GM12878 (cell line): Measurements from ENCODE around the gene PLCB2. TPM values are rescaled to one million over a fixed set of nuclear protein-coding genes. Genes with fewer than 3 reads are reported as not detected.
A peak's percentile ranks its signal among the peaks of the same experiment; 100 is the strongest.

Experiments
- ATAC-seq: fragments of 200-7000 bp; cut with Tn5 transposase; 3 replicates; pipeline ENCODE4 v1.9.1; 2020; ENCODE audit warnings: mild to moderate bottlenecking, moderate library complexity
- BruUV-seq: library from RNA; stranded (reverse); fragments of 400-500 nt; replicated peaks from 2 replicates; lab custom pipeline; 2021; lab: Mats Ljungman, UMichigan
- CTCF ChIA-PET: fragments of 300-600 bp; sonication (Branson Sonifier 250); formaldehyde crosslinking; extraction: SDS; loops from one replicate; lab custom pipeline; 2021; ENCODE audit warnings: inconsistent platforms; lab: Yijun Ruan, JAX
- POLR2A ChIA-PET: fragments of 350-600 bp; formaldehyde crosslinking; extraction: SDS; loops from one replicate; lab custom pipeline; 2021; ENCODE audit warnings: inconsistent platforms; lab: Charles Lee
- RAD21 ChIA-PET: fragments of 300-600 bp; sonication (Branson Sonifier 250); formaldehyde crosslinking; loops from one replicate; lab custom pipeline; 2023; ENCODE audit warnings: antibody characterized with exemption; ENCODE audit not compliant: unreplicated experiment; lab: Charles Lee
- SMC1A ChIA-PET: fragments of 300-600 bp; sonication (Branson Sonifier 250); formaldehyde crosslinking; loops from one replicate; lab custom pipeline; 2023; ENCODE audit not compliant: unreplicated experiment, uncharacterized antibody; lab: Charles Lee
- DNase-seq: peaks from one replicate; pipeline ENCODE4 v3.0.0-alpha.2; 2011; ENCODE audit warnings: low read depth, low spot score
- FAIRE-seq: peaks from 3 replicates; lab custom pipeline; 2011; peaks lifted over from hg19 to GRCh38; lab: Jason Lieb, UNC
- H2AFZ ChIP-seq: 2 replicates; pipeline ENCODE4 v1.6.0; 2011; ENCODE audit warnings: low read depth, low read length, control low read depth; ENCODE audit not compliant: control insufficient read depth
- H3K27ac ChIP-seq: 2 replicates; pipeline ENCODE4 v1.5.1; 2011; ENCODE audit warnings: control low read depth; ENCODE audit not compliant: control insufficient read depth, insufficient read depth
- H3K27me3 ChIP-seq, 2 experiments: replicated peaks in 1 of 2; 2 replicates each; pipeline versions ENCODE4 v1.6.0 to v1.6.1; 2011; ENCODE audit warnings: low read length in 1 of 2; ENCODE audit not compliant: control insufficient read depth in 2 of 2, insufficient read depth in 2 of 2
- H3K36me3 ChIP-seq, 2 experiments: 2 replicates each; pipeline ENCODE4 v1.5.1; 2011; ENCODE audit warnings: low read length in 1 of 2; ENCODE audit not compliant: control insufficient read depth in 2 of 2, insufficient read depth in 2 of 2
- H3K4me1 ChIP-seq: 2 replicates; pipeline ENCODE4 v1.6.1; 2011; ENCODE audit warnings: mild to moderate bottlenecking, low read length, moderate library complexity, mixed read lengths; ENCODE audit not compliant: control insufficient read depth, insufficient read depth
- H3K4me2 ChIP-seq: 2 replicates; pipeline ENCODE4 v1.6.0; 2011; ENCODE audit warnings: control low read depth; ENCODE audit not compliant: control insufficient read depth, insufficient read depth
- H3K4me3 ChIP-seq: fragments of 200-600 bp; sonication (generic); 2 replicates; pipeline ENCODE4 v1.5.1; 2016
- H3K79me2 ChIP-seq: 2 replicates; pipeline ENCODE4 v1.6.0; 2011; ENCODE audit warnings: low read length; ENCODE audit not compliant: control insufficient read depth, insufficient read depth
- H3K9ac ChIP-seq: 2 replicates; pipeline ENCODE4 v1.8.0; 2011; ENCODE audit warnings: low read length, control low read depth, mixed read lengths; ENCODE audit not compliant: control insufficient read depth, insufficient read depth
- H3K9me3 ChIP-seq: replicated peaks from 3 replicates; pipeline ENCODE4 v1.5.1; 2011; ENCODE audit warnings: mild to moderate bottlenecking, low read length; ENCODE audit not compliant: control insufficient read depth, insufficient read depth
- H4K20me1 ChIP-seq: 2 replicates; pipeline ENCODE4 v1.6.0; 2011; ENCODE audit not compliant: control insufficient read depth, insufficient read depth
- BCL11A ChIP-seq: IDR thresholded peaks from 2 replicates; pipeline ENCODE4 v1.6.1; 2011; ENCODE audit warnings: low read depth, low read length
- EED ChIP-seq: sonication (generic); IDR thresholded peaks from 2 replicates; pipeline ENCODE4 v1.6.1; 2016; ENCODE audit warnings: antibody characterized with exemption, low read depth
- FOS ChIP-seq: IDR thresholded peaks from 3 replicates; pipeline ENCODE4 v1.6.1; 2011; ENCODE audit warnings: borderline replicate concordance; ENCODE audit not compliant: insufficient read length; ENCODE audit errors: extremely low read depth
- HCFC1 ChIP-seq: fragments of 150-350 bp; IDR thresholded peaks from 2 replicates; pipeline ENCODE4 v1.6.1; 2014; ENCODE audit warnings: low read length
- HDGF ChIP-seq: fragments of 450-650 bp; IDR thresholded peaks from 2 replicates; pipeline ENCODE4 v1.6.1; 2016; ENCODE audit warnings: antibody characterized with exemption
- IKZF1 ChIP-seq: fragments of 450-650 bp; conservative IDR thresholded peaks from 2 replicates; pipeline ENCODE4 v1.6.1; 2017; ENCODE audit warnings: antibody characterized with exemption, mild to moderate bottlenecking
- MYB ChIP-seq: fragments of 150-350 bp; IDR thresholded peaks from 2 replicates; pipeline ENCODE4 v1.6.1; 2014; ENCODE audit warnings: mild to moderate bottlenecking, low read depth, low read length, borderline replicate concordance
- SMAD5 ChIP-seq: IDR thresholded peaks from 2 replicates; pipeline ENCODE4 v1.6.1; 2016; ENCODE audit warnings: antibody characterized with exemption, low read depth
- SMARCA5 ChIP-seq: fragments of 450-650 bp; IDR thresholded peaks from 2 replicates; pipeline ENCODE4 v1.6.1; 2017; ENCODE audit warnings: mild to moderate bottlenecking
- STAT3 ChIP-seq: IDR thresholded peaks from 2 replicates; pipeline ENCODE4 v1.6.1; 2011; ENCODE audit warnings: low read depth, low read length, improper control_type of control experiment
- TARDBP ChIP-seq: IDR thresholded peaks from 2 replicates; pipeline ENCODE4 v1.6.1; 2016; ENCODE audit warnings: borderline replicate concordance
- TCF3 ChIP-seq: IDR thresholded peaks from 2 replicates; pipeline ENCODE4 v1.6.1; 2012; ENCODE audit warnings: low read depth, mild to moderate bottlenecking, low read length, borderline replicate concordance; ENCODE audit not compliant: insufficient read depth
- TCF7 ChIP-seq: IDR thresholded peaks from 2 replicates; pipeline ENCODE4 v1.6.1; 2014; ENCODE audit warnings: antibody characterized with exemption, borderline replicate concordance
- WGBS: methylation state at CpG from one replicate; pipeline ENCODE4 v1.1.6; 2016; ENCODE audit warnings: low lambda C conversion rate; ENCODE audit not compliant: insufficient replicate concordance, insufficient coverage; ENCODE audit errors: missing lambda C conversion rate; 5-methylcytosine and 5-hydroxymethylcytosine counted together
- in situ Hi-C: fragments of 300-500 bp; cut with MboI; formaldehyde crosslinking; loops from 9 replicates; pipeline ENCODE4 v1.14.3; 2018; ENCODE audit warnings: mixed read lengths
- intact Hi-C: fragments of 100-400 bp; cut with micrococcal nuclease; formaldehyde crosslinking; loops from one replicate; pipeline ENCODE4 v1.14.2; 2022; ENCODE audit not compliant: unreplicated experiment
- polyA plus RNA-seq, 11 experiments: library from polyadenylated mRNA; depleted of rRNA in 4 of 11; unstranded in 6 of 11; stranded (reverse) in 5 of 11; fragments of >200 nt; fragmentation: Nextera tagmentation in 4 of 11; fragmentation: Illumina TruSeq in 1 of 11; extraction: Ambion mirVana in 4 of 11; extraction: Trizol in 1 of 11; gene quantifications; 1 replicate in 1 of 11; 2 replicates in 10 of 11; pipeline versions ENCODE4 v1.2.1 to v1.2.3, GENCODE V29; 2011 to 2016; ENCODE audit warnings: inconsistent platforms in 2 of 11, missing spikeins in 2 of 11, low read depth in 1 of 11
- total RNA-seq, 4 experiments: library from RNA; depleted of rRNA in 3 of 4; stranded (reverse); fragments of >200 nt in 3 of 4; fragmentation: Illumina TruSeq in 1 of 4; extraction: Trizol in 1 of 4; gene quantifications; 2 replicates each; pipeline versions ENCODE4 v1.2.1 to v1.2.3, GENCODE V29; 2013 to 2021
- TF ChIP-seq, protein P1 (sequence below): IDR thresholded peaks from 2 replicates; pipeline ENCODE4 v1.6.1; 2011; ENCODE audit warnings: borderline replicate concordance, low read depth, mild to moderate bottlenecking, moderate library complexity, low read length; ENCODE audit not compliant: insufficient read depth, poor library complexity, severe bottlenecking
- TF ChIP-seq, protein P2 (sequence below): fragments of 450-650 bp; IDR thresholded peaks from 2 replicates; pipeline ENCODE4 v1.6.1; 2016; ENCODE audit warnings: mild to moderate bottlenecking

PLCB2 gene
- total and polyA plus RNA-seq, 10 of the 15 experiments (the other 5 are each of a cell fraction or from before 2014, with no cell fraction given): 1.2 to 39.4 (median 10.7) TPM

- TF ChIP-seq, protein P1, sequence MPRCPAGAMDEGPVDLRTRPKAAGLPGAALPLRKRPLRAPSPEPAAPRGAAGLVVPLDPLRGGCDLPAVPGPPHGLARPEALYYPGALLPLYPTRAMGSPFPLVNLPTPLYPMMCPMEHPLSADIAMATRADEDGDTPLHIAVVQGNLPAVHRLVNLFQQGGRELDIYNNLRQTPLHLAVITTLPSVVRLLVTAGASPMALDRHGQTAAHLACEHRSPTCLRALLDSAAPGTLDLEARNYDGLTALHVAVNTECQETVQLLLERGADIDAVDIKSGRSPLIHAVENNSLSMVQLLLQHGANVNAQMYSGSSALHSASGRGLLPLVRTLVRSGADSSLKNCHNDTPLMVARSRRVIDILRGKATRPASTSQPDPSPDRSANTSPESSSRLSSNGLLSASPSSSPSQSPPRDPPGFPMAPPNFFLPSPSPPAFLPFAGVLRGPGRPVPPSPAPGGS: no peak
- TF ChIP-seq TARDBP (no peak), HCFC1 (no peak), TCF7 (no peak), SMAD5 (no peak), EED (no peak), SMARCA5 (0 out of 2 replicates have a peak, but pooled peaks have one; percentile 39), IKZF1 (no peak)
- TF ChIP-seq, all 136 proteins: peak for 6
Measured at GRCh38 chr15:40344631-40345120, 36.9 kb upstream of the PLCB2 start (continued).

DNA sequence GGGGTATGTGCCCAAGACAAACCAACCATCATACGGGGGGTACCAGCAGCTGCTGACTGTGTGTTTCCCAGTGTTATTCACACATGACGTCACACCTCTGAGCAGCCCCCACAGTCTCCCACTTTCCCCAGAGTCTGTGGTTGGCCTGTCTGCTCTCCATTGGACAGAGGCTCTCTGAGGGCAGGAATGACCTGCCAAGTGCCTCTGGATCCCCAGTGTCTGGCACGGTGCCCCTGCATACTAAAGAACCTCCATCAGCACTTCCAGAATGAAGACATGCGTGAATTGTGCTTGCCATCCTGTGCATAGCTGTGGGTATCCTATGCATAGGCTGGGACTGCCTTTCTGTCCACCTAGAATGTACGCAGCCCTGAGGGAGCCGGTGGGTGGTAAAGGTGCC is 36.5 kb upstream of the PLCB2 start:
- ATAC-seq: no peak
- H4K20me1 ChIP-seq: no peaks in the 10 kb centered on the region
- intact Hi-C loops: loop anchor here (1.0 to 10.0 kb wide), 2 partner anchors 78 to 161 kb away; no protein-coding TSS in a partner anchor
- H3K4me2 ChIP-seq: no peak overlapping the region
- TF ChIP-seq, protein P2, sequence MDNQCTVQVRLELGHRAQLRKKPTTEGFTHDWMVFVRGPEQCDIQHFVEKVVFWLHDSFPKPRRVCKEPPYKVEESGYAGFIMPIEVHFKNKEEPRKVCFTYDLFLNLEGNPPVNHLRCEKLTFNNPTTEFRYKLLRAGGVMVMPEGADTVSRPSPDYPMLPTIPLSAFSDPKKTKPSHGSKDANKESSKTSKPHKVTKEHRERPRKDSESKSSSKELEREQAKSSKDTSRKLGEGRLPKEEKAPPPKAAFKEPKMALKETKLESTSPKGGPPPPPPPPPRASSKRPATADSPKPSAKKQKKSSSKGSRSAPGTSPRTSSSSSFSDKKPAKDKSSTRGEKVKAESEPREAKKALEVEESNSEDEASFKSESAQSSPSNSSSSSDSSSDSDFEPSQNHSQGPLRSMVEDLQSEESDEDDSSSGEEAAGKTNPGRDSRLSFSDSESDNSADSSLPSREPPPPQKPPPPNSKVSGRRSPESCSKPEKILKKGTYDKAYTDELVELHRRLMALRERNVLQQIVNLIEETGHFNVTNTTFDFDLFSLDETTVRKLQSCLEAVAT: no peak
- TF ChIP-seq MYB (no peak), TCF3 (no peak), FOS (no peak), HDGF (no peak), BCL11A (no peak), STAT3 (no peak)
- BruUV-seq: no TSS peak
- no peaks in the 10 kb centered on the region for H3K4me1 ChIP-seq
- no peak for FAIRE-seq
- ChIA-PET RAD21 (interaction anchor here (0.8 to 3.4 kb wide), 7 partner anchors 19 to 127 kb away, joined by 3 to 17 read pairs (median 3); no protein-coding TSS in a partner anchor), POLR2A (no interaction called here), SMC1A (interaction anchor here (0.6 to 1.5 kb wide), 8 partner anchors 24 to 206 kb away, joined by 3 to 7 read pairs (median 3); partner anchors contain the start of gene IVD), CTCF (interaction anchor here (0.6 to 13.7 kb wide), 29 partner anchors 8 to 176 kb away, joined by 3 to 336 read pairs (median 4); partner anchors contain the start of genes INAFM2, IVD and PLCB2)
- H3K36me3 ChIP-seq: no peaks in the 10 kb centered on the region
- no peak overlapping the region for H3K9ac ChIP-seq
- WGBS: 35% methylated on average over 6 of the region's 6 CpGs
- H3K9me3 ChIP-seq: no peaks in the 10 kb centered on the region
- H2AFZ ChIP-seq: no peak overlapping the region
- H3K79me2 ChIP-seq: no peaks in the 10 kb centered on the region
- DNase-seq: no peak
- H3K4me3 ChIP-seq: no peak overlapping the region
- in situ Hi-C loops: no loop called here
- H3K27ac ChIP-seq: no peak overlapping the region
- H3K27me3 ChIP-seq: no peaks in the 10 kb centered on the region; a peak in 1 of 4 replicates
